ENCODE data around the gene SHISAL1. TPM values are rescaled to one million over a fixed set of nuclear protein-coding genes. Genes with fewer than 3 reads are reported as not detected.

SHISAL1 gene
- total RNA-seq, 1 donor from 2014 or later, result 0.71 TPM

GRCh38 chr22:44200855-44201550 lies 111.7 kb downstream of the SHISAL1 start:
- TF ChIP-seq CTCF (IDR thresholded peaks at IDR 0.05; ENCODE audit: insufficient read depth, low read length, poor library complexity, severe bottlenecking), result no peak

GRCh38 chr22:44200451-44200850 lies 112.3 kb downstream of the SHISAL1 start:
- no peak for TF ChIP-seq CTCF (IDR thresholded peaks at IDR 0.05; ENCODE audit: insufficient read depth, low read length, poor library complexity, severe bottlenecking)
- Histone ChIP-seq H3K4me3 (ENCODE audit: low read depth, low read length) (no peak overlapping the region), H3K36me3 (ENCODE audit: control insufficient read depth, insufficient read depth, low read length) (no peaks in the 10 kb centered on the region), H3K27me3 (ENCODE audit: control insufficient read depth, insufficient read depth, low read length) (peaks cover 16% of the 10 kb centered on the region)
- no peak for DNase-seq (ENCODE audit: low read depth)

More at GRCh38 chr22:44200855-44201550, 111.7 kb downstream of the SHISAL1 start:
- H3K27me3 ChIP-seq (ENCODE audit: control insufficient read depth, insufficient read depth, low read length), result peaks cover 12% of the 10 kb centered on the region
- no peak for DNase-seq (ENCODE audit: low read depth)
- H3K4me3 ChIP-seq (ENCODE audit: low read depth, low read length), result no peak overlapping the region
- no peaks in the 10 kb centered on the region for H3K36me3 ChIP-seq (ENCODE audit: control insufficient read depth, insufficient read depth, low read length)

- H3K27me3 ChIP-seq (ENCODE audit: control insufficient read depth, insufficient read depth, low read length), result peaks cover 20% of the 10 kb centered on the region
- H3K36me3 ChIP-seq (ENCODE audit: control insufficient read depth, insufficient read depth, low read length), result no peaks in the 10 kb centered on the region
- TF ChIP-seq CTCF (IDR thresholded peaks at IDR 0.05; ENCODE audit: insufficient read depth, low read length, poor library complexity, severe bottlenecking), result no peak
- no peak for DNase-seq (ENCODE audit: low read depth)
- H3K4me3 ChIP-seq (ENCODE audit: low read depth, low read length), result no peak overlapping the region
These were observed 112.9 kb downstream of the SHISAL1 start for GRCh38 chr22:44199866-44200265.

GRCh38 chr22:44199164-44199563 lies 113.6 kb downstream of the SHISAL1 start:
- Histone ChIP-seq H3K36me3 (ENCODE audit: control insufficient read depth, insufficient read depth, low read length) (no peaks in the 10 kb centered on the region), H3K4me3 (ENCODE audit: low read depth, low read length) (no peak overlapping the region), H3K27me3 (ENCODE audit: control insufficient read depth, insufficient read depth, low read length) (peaks cover 19% of the 10 kb centered on the region)
- TF ChIP-seq CTCF (IDR thresholded peaks at IDR 0.05; ENCODE audit: insufficient read depth, low read length, poor library complexity, severe bottlenecking), result no peak
- DNase-seq (ENCODE audit: low read depth), result no peak

GRCh38 chr22:44197271-44197670 lies 115.5 kb downstream of the SHISAL1 start:
- Histone ChIP-seq H3K4me3 (ENCODE audit: low read depth, low read length) (no peak overlapping the region), H3K36me3 (ENCODE audit: control insufficient read depth, insufficient read depth, low read length) (no peaks in the 10 kb centered on the region), H3K27me3 (ENCODE audit: control insufficient read depth, insufficient read depth, low read length) (peaks cover 19% of the 10 kb centered on the region)
- no peak for DNase-seq (ENCODE audit: low read depth)
- TF ChIP-seq CTCF (IDR thresholded peaks at IDR 0.05; ENCODE audit: insufficient read depth, low read length, poor library complexity, severe bottlenecking), result no peak

- no peaks in the 10 kb centered on the region for H3K36me3 ChIP-seq (ENCODE audit: control insufficient read depth, insufficient read depth, low read length)
- no peak for TF ChIP-seq CTCF (IDR thresholded peaks at IDR 0.05; ENCODE audit: insufficient read depth, low read length, poor library complexity, severe bottlenecking)
- H3K4me3 ChIP-seq (ENCODE audit: low read depth, low read length), result no peak overlapping the region
These were observed 116.0 kb downstream of the SHISAL1 start for GRCh38 chr22:44196731-44197131.

More at GRCh38 chr22:44196731-44197131, 116.0 kb downstream of the SHISAL1 start:
- DNase-seq (ENCODE audit: low read depth), result no peak
- peaks cover 16% of the 10 kb centered on the region for H3K27me3 ChIP-seq (ENCODE audit: control insufficient read depth, insufficient read depth, low read length)

All from kidney epithelial cell (primary cell).